LNCaP clone FGC (cell line): ENCODE measurements around the gene CDH16.
"Not testable (repeated sequence)": the region's sequence is repeated elsewhere in the genome, so short reads cannot be mapped to it uniquely, and the experiment has no call there.

Experiments used
- DNase-seq: peaks from one replicate; pipeline ENCODE4 v3.0.0-alpha.2; 2011; ENCODE audit warnings: low read depth
- H3K4me3 ChIP-seq: 2 replicates; pipeline ENCODE4 v1.5.1; 2011; ENCODE audit warnings: mild to moderate bottlenecking, low read depth, low read length, control low read depth
- CTCF ChIP-seq: IDR thresholded peaks from 2 replicates; pipeline ENCODE4 v1.5.1; 2012; ENCODE audit warnings: mild to moderate bottlenecking; ENCODE audit not compliant: control insufficient read depth, insufficient read depth; ENCODE audit errors: extremely low read depth

CDH16 gene

GRCh38 chr16:66946541-66946940, 27.9 kb upstream of the CDH16 start:
- no peak for TF ChIP-seq CTCF
- no peak for DNase-seq
- no peak overlapping the region for H3K4me3 ChIP-seq

GRCh38 chr16:66945939-66946338, 27.3 kb upstream of the CDH16 start:
- DNase-seq: no peak
- no peak overlapping the region for H3K4me3 ChIP-seq
- no peak for TF ChIP-seq CTCF

GRCh38 chr16:66944971-66945370, 26.3 kb upstream of the CDH16 start:
- H3K4me3 ChIP-seq, DNase-seq: not testable (repeated sequence)

- TF ChIP-seq CTCF: no peak
- H3K4me3 ChIP-seq: no peak overlapping the region
- no peak for DNase-seq
These were observed 25.4 kb upstream of the CDH16 start for GRCh38 chr16:66944054-66944441.

- no peak overlapping the region for H3K4me3 ChIP-seq
- no peak for DNase-seq
These were observed 24.9 kb upstream of the CDH16 start for GRCh38 chr16:66943426-66944053.

GRCh38 chr16:66942981-66943380, 24.3 kb upstream of the CDH16 start:
- no peak for TF ChIP-seq CTCF
- no peak for DNase-seq
- H3K4me3 ChIP-seq: no peak overlapping the region

More at GRCh38 chr16:66943426-66944053, 24.9 kb upstream of the CDH16 start:
- TF ChIP-seq CTCF: no peak

GRCh38 chr16:66940236-66940635, 21.6 kb upstream of the CDH16 start:
- TF ChIP-seq CTCF: no peak
- H3K4me3 ChIP-seq: no peak overlapping the region
- no peak for DNase-seq
